Iris pigment epithelial cell (primary cell): ENCODE results near the gene SHISA5.
"Not testable (repeated sequence)": the region's sequence is repeated elsewhere in the genome, so short reads cannot be mapped to it uniquely, and the experiment has no call there.

Experiments used
- DNase-seq: peaks from one replicate; pipeline ENCODE4 v3.0.0-alpha.2; 2011; ENCODE audit warnings: low read depth

The SHISA5 gene

GRCh38 chr3:48519277-48519643 lies 15.3 kb upstream of the SHISA5 start:
- DNase-seq = no peak

DNA sequence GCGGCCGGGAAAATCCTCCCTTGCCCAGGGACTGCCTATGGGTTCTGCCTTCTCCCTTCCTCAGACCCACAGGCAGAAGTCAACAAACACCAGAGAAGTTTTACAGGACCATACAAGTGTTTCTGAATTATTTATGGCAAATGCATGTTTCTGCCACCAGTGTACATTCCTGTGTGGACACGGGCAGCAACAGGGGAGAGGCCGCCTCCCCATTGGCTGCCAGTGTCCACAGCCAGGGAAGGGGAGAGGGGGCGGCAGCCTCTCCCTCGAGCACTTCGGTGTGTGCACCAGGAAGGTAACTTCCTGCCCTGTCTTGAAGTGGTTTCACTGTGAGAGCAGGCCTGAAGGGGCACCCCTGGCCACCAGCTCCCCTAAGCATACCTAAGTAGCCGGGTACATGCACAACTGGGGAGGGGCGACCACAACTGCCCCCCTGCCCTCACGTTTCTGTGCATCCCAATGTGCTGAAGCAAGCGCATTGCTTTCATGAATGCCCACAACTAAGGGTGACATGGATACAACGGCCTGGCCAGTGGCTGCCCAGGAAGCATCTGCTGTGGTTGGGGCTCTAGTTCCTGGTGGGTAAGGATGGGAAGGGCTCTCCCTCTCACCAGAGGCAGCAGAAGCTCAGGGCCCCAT lies 14.8 kb upstream of the SHISA5 start:
- no peak for DNase-seq

DNA sequence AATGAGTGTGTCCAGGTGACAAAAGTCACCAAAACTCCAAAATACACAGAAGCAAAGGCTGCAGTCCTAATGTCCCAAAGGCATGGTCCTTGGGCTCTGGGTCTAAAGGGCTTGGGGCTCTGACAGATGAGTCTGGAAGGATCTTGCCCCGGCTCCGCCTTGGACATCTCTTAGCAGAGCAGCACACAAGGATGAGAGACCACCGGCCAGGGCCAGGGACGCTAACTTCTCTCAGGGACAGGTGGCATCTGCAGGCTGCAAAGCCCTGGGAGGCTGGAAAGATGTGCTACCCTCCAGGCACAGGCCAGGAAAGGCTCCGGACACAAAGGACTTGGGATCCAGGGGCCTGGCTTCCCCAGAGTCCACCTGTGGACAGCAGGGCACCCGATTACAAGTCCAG lies 14.1 kb upstream of the SHISA5 start:
- no peak for DNase-seq

DNA sequence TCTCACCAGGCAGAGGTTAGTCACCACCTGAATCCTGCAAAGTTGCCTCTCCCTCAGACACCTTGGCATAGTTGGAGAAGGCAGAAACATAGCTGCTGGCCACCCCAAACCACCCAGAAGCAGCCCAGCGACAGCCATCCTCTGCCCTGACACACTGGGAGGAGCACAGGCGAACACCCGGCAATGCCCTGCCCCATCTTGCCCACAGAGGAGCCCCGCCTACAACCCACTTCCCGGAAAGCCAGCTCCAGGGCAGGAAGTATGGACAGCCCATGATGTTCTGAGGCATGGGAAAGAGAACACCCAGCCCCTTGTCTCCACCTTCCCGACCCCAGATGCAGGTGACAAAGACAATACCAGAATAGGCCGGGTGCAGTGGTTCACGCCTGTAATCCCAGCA lies 12.6 kb upstream of the SHISA5 start:
- DNase-seq = no peak

DNA sequence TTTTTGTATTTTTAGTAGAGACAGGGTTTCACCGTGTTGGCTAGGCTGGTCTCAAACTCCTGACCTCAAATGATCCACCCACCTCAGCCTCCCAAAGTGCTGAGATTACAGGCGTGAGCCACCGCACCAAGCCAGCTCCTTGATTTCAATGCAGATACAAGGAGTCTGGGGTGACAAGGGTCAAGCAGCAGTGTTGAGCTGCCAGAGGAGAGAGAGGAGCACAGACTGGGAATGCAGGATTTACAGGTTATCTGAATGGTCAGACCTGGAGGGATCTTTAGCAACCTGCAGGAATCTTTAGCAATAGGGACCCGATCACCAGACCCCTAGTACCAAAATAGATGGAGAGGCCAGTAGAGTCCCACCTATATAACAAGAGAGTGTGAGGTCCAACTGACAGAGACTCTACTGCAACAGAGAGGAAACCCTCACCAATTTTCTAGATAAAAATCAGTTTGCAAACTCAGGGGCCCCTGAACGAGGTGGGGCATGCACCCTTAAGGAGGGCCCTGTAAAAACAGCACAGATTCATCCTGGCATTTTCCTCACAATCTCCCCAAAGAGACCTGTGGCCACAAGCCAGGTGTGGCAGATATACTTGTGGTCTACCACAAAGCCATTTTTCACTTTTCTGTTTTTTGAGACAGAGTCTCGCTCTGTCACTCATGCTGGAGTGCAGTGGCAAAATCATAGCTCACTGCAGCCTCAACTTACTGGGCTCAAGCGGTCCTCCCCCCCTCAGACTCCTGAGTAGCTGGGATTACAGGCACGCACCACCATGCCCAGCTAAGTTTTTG lies 10.7 kb upstream of the SHISA5 start:
- no peak for DNase-seq

- DNase-seq = no peak
These were observed 7.6 kb upstream of the SHISA5 start for GRCh38 chr3:48511551-48511950.

GRCh38 chr3:48507256-48508061 lies 3.5 kb upstream of the SHISA5 start:
- peak; percentile 58 for DNase-seq

GRCh38 chr3:48505968-48506504 lies 2.1 kb upstream of the SHISA5 start:
- DNase-seq = no peak

GRCh38 chr3:48505146-48505545 lies 1.2 kb upstream of the SHISA5 start:
- DNase-seq = no peak

- peak; percentile 72 for DNase-seq
These were observed 448 bp downstream of the SHISA5 start for GRCh38 chr3:48503401-48504050.

- no peak for DNase-seq
These were observed 1.2 kb downstream of the SHISA5 start for GRCh38 chr3:48502728-48503168.

- no peak for DNase-seq
These were observed 1.9 kb downstream of the SHISA5 start for GRCh38 chr3:48502121-48502520.

- no peak for DNase-seq
These were observed 2.8 kb downstream of the SHISA5 start for GRCh38 chr3:48501196-48501595.

DNA sequence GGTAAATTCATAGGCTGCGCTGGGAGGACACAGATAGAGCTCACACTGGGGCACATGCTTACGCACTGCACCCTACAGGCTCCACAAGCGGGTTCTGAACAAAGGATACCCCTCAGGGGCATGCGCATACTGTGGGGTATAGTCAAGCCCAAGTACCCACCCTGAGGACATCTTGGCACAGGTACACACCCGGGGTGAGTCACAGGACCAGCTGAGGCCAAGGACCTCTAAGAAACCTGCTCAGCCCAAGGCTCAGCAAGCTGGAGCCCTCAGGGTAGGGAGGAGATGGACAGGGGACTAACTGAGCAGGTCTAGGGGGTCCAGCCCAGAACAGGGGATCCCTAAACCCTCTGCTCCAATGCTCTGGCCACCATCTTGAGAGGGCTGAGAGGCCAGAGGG lies 3.3 kb downstream of the SHISA5 start:
- no peak for DNase-seq

- no peak for DNase-seq
These were observed 10.8 kb downstream of the SHISA5 start for GRCh38 chr3:48493203-48493501.

GRCh38 chr3:48492461-48493202 lies 11.3 kb downstream of the SHISA5 start:
- DNase-seq = peak; percentile 59

DNA sequence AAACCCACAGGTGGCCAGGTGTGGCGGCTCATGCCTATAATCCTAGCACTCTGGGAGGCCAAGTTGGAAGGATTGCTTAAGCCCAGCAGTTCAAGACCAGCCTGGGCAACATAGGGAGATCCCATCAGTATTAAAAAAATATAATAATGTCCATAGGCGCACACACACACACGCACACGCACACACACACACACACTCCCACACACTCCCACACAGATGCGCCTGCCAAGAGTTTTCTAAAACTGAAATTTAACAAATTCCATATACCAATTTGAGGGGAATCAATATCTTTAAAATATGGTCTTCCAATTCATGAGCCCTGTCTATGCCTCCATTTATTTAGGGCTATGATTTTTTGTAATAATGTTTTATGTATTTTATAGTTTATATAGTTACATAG lies 17.0 kb downstream of the SHISA5 start:
- DNase-seq = no peak

DNA sequence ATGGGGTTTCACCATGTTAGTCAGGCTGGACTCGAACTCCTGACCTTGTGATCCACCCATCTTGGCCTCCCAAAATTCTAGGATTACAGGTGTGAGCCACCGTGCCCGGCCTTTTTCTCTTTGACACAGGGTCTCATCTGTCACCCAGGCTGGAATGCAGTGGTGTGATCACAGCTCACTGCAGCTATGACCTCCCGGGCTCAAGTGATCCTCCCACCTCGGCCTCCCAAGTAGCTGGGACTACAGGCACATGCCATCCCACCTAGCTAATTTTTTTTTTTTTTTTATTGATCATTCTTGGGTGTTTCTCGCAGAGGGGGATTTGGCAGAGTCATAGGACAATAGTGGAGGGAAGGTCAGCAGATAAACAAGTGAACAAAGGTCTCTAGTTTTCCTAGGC lies 21.2 kb downstream of the SHISA5 start:
- not testable (repeated sequence) for DNase-seq

- DNase-seq = not testable (repeated sequence)
These were observed 23.1 kb downstream of the SHISA5 start for GRCh38 chr3:48480891-48481290.

- DNase-seq = no peak
These were observed 25.1 kb downstream of the SHISA5 start for GRCh38 chr3:48478626-48479555.
